Mucosa of descending colon (tissue), 3 donors: ENCODE results near the gene EEF1A2. TPM values are rescaled to one million over a fixed set of nuclear protein-coding genes. Genes with fewer than 3 reads are reported as not detected.

Experiments
- ATAC-seq: fragments of 200-7000 bp; cut with Tn5 transposase; one replicate; pipeline ENCODE4 v1.9.1; 2020; ENCODE audit warnings: mild to moderate bottlenecking, moderate library complexity
- DNase-seq, 3 donors: peaks; one replicate each; pipeline ENCODE4 v3.0.0-alpha.2; 2020
- H3K36me3 ChIP-seq: fragments of 200-600 bp; one replicate; pipeline ENCODE4 v1.8.0; 2021; ENCODE audit warnings: low read depth, mild to moderate bottlenecking
- H3K4me1 ChIP-seq: fragments of 200-600 bp; one replicate; pipeline ENCODE4 v1.8.0; 2021; ENCODE audit warnings: low read depth, mild to moderate bottlenecking
- H3K4me3 ChIP-seq: fragments of 200-600 bp; one replicate; pipeline ENCODE4 v1.8.0; 2021; ENCODE audit warnings: mild to moderate bottlenecking
- H3K9me3 ChIP-seq: fragments of 200-600 bp; one replicate; pipeline ENCODE4 v1.8.0; 2021; ENCODE audit warnings: mild to moderate bottlenecking
- CTCF ChIP-seq: fragments of 200-600 bp; IDR thresholded peaks from one replicate; pipeline ENCODE4 v1.8.0; 2022; ENCODE audit warnings: antibody characterized with exemption, mild to moderate bottlenecking
- intact Hi-C, 2 donors: fragments of 100-400 bp; cut with DNase I in 1 of 2; cut with micrococcal nuclease in 1 of 2; formaldehyde crosslinking; loops; one replicate each; pipeline versions ENCODE4 v1.11.0 to v1.11.1; 2022; cut with DNase I, micrococcal nuclease
- total RNA-seq, 3 donors: library from RNA; stranded (reverse); fragmentation: NEBNext Ultra II Directional in 2 of 3; extraction: Animal tissue kit (Norgen Biotek cat#: 25700) in 2 of 3; gene quantifications; one replicate each; pipeline versions ENCODE4 v1.2.1 to v1.2.4, GENCODE V29; 2021 to 2023
- donor health status: DM: no; HTN: no; CAD: no; lungs with moderate emphysema.
- donor health status: DM: no; HTN: no; CAD: no.
- donor health status: DM: no; HTN: yes; CAD: no.

EEF1A2 gene
- total RNA-seq, 3 donors from 2014 or later = 1.3 to 15.0 (median 2.7) TPM

- intact Hi-C loops = no loop called here
- H3K9me3 ChIP-seq = no peaks in the 10 kb centered on the region
- H3K4me1 ChIP-seq = no peaks in the 10 kb centered on the region
- no peaks in the 10 kb centered on the region for H3K36me3 ChIP-seq
- no peak for ATAC-seq
- H3K4me3 ChIP-seq = no peak overlapping the region
- no peak for DNase-seq
- no peak for TF ChIP-seq CTCF
Measured at GRCh38 chr20:63507083-63507743, 8.3 kb upstream of the EEF1A2 start.

- Histone ChIP-seq H3K9me3 (no peaks in the 10 kb centered on the region), H3K36me3 (no peaks in the 10 kb centered on the region), H3K4me3 (no peak overlapping the region), H3K4me1 (no peaks in the 10 kb centered on the region)
- ATAC-seq (no peak), DNase-seq (no peak)
- intact Hi-C loops = no loop called here
- TF ChIP-seq CTCF = no peak
Measured at GRCh38 chr20:63505723-63506122, 6.8 kb upstream of the EEF1A2 start.

GRCh38 chr20:63505281-63505680 lies 6.4 kb upstream of the EEF1A2 start:
- ATAC-seq = no peak
- H3K4me3 ChIP-seq = no peak overlapping the region
- TF ChIP-seq CTCF = no peak
- no peaks in the 10 kb centered on the region for H3K4me1 ChIP-seq
- no peaks in the 10 kb centered on the region for H3K9me3 ChIP-seq
- H3K36me3 ChIP-seq = no peaks in the 10 kb centered on the region
- no peak for DNase-seq
- intact Hi-C loops = no loop called here

GRCh38 chr20:63504642-63505041 lies 5.8 kb upstream of the EEF1A2 start:
- ATAC-seq (no peak), DNase-seq (no peak)
- H3K4me3 ChIP-seq = no peak overlapping the region
- TF ChIP-seq CTCF = no peak
- no peaks in the 10 kb centered on the region for H3K36me3 ChIP-seq
- peaks cover under 1% of the 10 kb centered on the region for H3K4me1 ChIP-seq
- no peaks in the 10 kb centered on the region for H3K9me3 ChIP-seq
- intact Hi-C loops = no loop called here

GRCh38 chr20:63503524-63503923 lies 4.6 kb upstream of the EEF1A2 start:
- no peak for TF ChIP-seq CTCF
- Histone ChIP-seq H3K36me3 (no peaks in the 10 kb centered on the region), H3K9me3 (no peaks in the 10 kb centered on the region), H3K4me1 (peaks cover 6% of the 10 kb centered on the region), H3K4me3 (no peak overlapping the region)
- ATAC-seq (no peak), DNase-seq (peak in 1 of 3 donors; percentile 16)
- intact Hi-C loops = no loop called here
